ENCODE results near the gene DNAAF9. TPM values are rescaled to one million over a fixed set of nuclear protein-coding genes. Genes with fewer than 3 reads are reported as not detected.

The DNAAF9 gene
- total RNA-seq, 4 donors from 2014 or later, result 18.5 to 34.4 (median 25.6) TPM

GRCh38 chr20:3410464-3410863 lies 3.0 kb upstream of the DNAAF9 start:
- DNase-seq (ENCODE audit: low spot score) (no peak), ATAC-seq (ENCODE audit: low FRiP score) (no peak)
- no peak for TF ChIP-seq CTCF (IDR thresholded peaks at IDR 0.05)

- no peak for TF ChIP-seq CTCF (IDR thresholded peaks at IDR 0.05)
Observed at GRCh38 chr20:3409417-3409816, 1.9 kb upstream of the DNAAF9 start.

GRCh38 chr20:3407771-3408637 lies 535 bp upstream of the DNAAF9 start:
- DNase-seq (ENCODE audit: low spot score) (peak; percentile 28), ATAC-seq (ENCODE audit: low FRiP score) (peak; percentile 83)
- no peak for TF ChIP-seq CTCF (IDR thresholded peaks at IDR 0.05)

More at GRCh38 chr20:3409417-3409816, 1.9 kb upstream of the DNAAF9 start:
- ATAC-seq (ENCODE audit: low FRiP score) (no peak), DNase-seq (ENCODE audit: low spot score) (no peak)

GRCh38 chr20:3406481-3407039 lies 909 bp downstream of the DNAAF9 start:
- ATAC-seq (ENCODE audit: low FRiP score) (peak; percentile 13), DNase-seq (ENCODE audit: low spot score) (no peak)
- no peak for TF ChIP-seq CTCF (IDR thresholded peaks at IDR 0.05)

GRCh38 chr20:3405696-3406358 lies 1.6 kb downstream of the DNAAF9 start:
- ATAC-seq (ENCODE audit: low FRiP score) (no peak), DNase-seq (ENCODE audit: low spot score) (no peak)
- no peak for TF ChIP-seq CTCF (IDR thresholded peaks at IDR 0.05)

- no peak for DNase-seq (ENCODE audit: low spot score)
- ATAC-seq (ENCODE audit: low FRiP score), result no peak
- no peak for TF ChIP-seq CTCF (IDR thresholded peaks at IDR 0.05)
Observed at GRCh38 chr20:3405139-3405538, 2.3 kb downstream of the DNAAF9 start.
